PC-3 (cell line): ENCODE measurements around the gene TRIP11.

ENCODE experiments used
- CTCF ChIP-seq: fragments of 300-600 bp; sonication (generic); conservative IDR thresholded peaks from 2 replicates; pipeline ENCODE4 v1.5.1; 2017; ENCODE audit warnings: antibody characterized with exemption, low read depth, mild to moderate bottlenecking, low read length
- EZH2 ChIP-seq: fragments of 300-600 bp; sonication (generic); IDR thresholded peaks from one replicate; pipeline ENCODE4 v1.6.1; 2017; ENCODE audit warnings: antibody characterized with exemption, mild to moderate bottlenecking, low read length; ENCODE audit not compliant: unreplicated experiment

GRCh38 chr14:92033433-92033832 is 6.4 kb downstream of the TRIP11 start:
- TF ChIP-seq CTCF (no peak), EZH2 (no peak)
